HG03103 (cell line): ENCODE results near the gene TNFRSF25.

Experiments
- ATAC-seq: cut with Tn5 transposase; IDR thresholded peaks from one replicate; pipeline ENCODE4 v1.9.1; 2021; ENCODE audit warnings: low read depth; ENCODE audit not compliant: unreplicated experiment

The TNFRSF25 gene

GRCh38 chr1:6466023-6466422, at the start of gene TNFRSF25:
TSS of gene TNFRSF25 (minus strand) at chr1:6466173. CDS start at chr1:6466107, 66 bp downstream.
- ATAC-seq = no peak

- ATAC-seq = no peak
These were observed 49.8 kb upstream of the TNFRSF25 start for GRCh38 chr1:6515771-6516170.

DNA sequence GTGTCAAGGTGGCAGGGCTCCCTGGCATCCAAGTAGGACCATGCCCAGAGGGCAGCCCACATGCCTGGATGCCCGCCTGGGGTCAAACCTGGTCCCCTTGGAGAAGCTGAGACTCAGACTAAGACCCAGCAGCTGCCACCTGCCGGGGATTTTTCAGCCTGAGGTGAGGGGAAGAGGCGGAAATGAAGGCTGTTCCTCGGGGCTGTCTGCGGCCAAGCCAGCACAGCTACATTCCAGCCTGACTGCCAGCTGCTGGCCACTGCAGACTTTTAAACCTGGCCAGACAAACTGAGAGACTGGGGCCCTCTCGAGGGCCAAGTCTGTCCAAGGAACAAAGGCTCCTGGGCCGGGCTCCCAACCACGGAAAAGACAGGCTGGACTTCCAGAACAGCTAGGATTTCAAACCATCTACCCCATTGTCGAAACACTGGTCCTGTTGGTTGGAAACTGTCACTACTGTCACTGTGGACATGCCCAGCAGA, 47.4 kb upstream of the TNFRSF25 start:
- no peak for ATAC-seq

- no peak for ATAC-seq
These were observed 46.9 kb upstream of the TNFRSF25 start for GRCh38 chr1:6512908-6513280.

GRCh38 chr1:6512245-6512907, 46.4 kb upstream of the TNFRSF25 start:
- ATAC-seq = no peak

DNA sequence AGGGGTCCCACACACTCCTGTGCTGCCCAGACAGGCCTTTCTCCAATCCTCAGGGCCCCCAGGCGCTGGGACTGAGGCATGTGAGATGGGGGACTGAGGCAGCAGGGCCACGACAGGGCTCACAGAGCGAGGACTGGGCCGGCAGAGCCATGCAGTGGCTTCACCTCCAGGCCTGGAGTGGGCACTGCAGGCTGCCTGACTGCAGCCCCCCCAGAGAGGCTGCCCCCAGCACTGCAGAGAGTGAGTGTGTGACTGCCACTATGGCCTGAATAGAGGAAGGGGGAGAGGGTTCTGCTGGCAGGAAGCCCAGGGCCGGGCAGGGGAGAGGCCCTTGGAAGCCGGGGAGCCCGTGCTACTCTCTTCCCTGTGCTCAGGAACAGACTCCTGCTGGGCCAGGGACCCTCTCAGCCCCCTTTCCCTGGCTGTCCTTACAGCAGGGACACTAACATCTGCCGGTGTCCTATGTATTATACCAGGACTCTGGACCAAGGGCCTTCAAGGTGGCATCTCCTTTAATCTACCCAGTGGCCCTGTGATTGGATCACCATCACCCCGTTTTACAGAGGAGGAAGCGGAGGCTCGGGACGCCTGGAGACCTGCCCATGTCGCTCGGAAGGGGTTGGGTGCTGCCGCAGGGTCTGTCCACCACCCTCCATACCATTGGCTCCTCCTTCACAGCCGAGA, 45.7 kb upstream of the TNFRSF25 start:
- no peak for ATAC-seq

- no peak for ATAC-seq
These were observed 45.1 kb upstream of the TNFRSF25 start for GRCh38 chr1:6511056-6511455.

DNA sequence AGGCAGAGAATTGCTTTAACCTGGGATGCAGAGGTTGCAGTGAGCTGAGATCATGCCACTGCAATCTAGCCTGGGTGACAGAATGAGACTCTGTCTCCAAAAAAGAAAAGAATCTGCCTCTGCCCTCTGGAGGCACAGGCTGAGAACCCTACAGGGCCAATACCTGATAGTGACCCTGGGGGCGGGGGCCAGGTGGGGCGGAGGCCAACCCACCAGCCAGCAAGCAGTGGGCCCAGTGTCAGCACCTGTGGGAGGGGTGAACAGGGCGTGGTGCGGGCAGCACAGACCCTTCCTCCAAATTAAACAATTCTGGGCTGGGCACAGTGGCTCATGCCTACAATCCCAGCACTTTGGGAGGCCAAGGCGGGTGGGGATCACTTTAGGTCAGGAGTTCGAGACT, 44.5 kb upstream of the TNFRSF25 start:
- ATAC-seq = no peak

DNA sequence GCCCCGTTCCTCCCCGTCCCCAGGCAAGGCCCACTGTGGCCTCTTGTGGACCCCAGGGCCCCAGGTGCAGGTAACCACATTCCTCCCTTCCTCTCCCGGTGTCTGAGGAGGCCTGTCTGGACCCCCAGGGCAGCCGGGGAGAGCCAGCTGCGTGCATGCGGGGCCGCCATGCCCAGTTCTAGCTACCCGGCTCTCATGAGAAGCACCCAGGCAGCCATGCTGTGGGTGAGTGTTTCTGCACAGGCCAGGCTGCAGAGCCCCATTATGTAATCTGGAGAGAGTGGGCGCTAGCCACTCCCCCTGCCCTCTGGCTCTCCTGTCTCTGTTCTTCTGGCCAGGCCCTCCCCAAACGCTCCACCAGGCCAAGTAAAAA, 43.9 kb upstream of the TNFRSF25 start:
- ATAC-seq = no peak

DNA sequence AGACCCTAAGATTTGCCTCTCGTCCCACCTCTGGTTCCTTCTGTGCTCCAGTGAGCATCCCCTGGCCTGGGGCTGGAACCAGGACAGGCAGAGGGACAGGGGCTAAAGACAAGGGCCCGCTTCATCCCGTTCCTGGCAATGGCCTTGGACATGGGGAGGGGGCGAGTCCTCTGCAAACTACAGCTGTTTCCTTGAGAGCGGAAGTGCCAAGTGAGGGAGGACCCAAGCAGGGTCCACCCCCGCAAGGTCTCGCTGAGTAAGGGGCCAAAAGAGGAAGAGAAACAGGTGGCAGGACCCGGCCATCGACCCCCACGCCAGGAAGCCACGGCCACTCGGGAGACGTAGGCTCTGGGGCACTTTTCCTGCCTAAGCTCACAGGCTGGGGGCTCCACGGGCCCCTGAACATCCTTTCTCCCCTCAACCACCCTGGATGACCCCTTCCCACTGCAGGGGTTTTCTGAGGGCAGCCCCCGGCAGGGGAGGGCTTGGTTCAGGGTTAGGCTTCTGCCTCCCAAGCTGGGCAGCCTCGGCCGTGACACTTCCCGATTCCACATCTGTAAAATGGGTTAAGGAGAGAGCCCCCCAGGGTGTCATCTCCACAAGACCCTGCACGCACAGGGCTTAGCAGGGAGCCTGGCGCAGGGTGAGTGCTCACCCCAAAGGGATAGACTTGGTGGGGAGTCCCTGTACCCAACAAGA, 43.4 kb upstream of the TNFRSF25 start:
- ATAC-seq = no peak

DNA sequence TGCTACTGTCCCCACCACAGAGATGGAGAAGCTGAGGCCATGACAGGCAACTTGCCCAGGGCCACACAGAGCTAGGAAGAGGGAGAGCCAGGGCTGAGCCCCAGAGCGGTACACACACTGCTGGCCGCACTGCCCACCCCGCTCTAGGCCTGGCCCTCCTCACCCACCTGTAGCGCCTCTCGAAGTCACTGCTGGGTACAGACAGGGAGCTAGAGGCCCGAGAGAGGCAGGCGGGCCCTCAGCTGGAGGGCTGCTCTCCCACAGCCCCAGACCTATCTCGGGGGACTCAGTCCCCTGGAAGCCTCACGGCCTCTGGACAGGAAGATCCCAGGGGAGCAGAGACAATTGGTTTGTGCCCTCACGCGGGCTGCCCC, 42.8 kb upstream of the TNFRSF25 start:
- no peak for ATAC-seq

- no peak for ATAC-seq
These were observed 42.3 kb upstream of the TNFRSF25 start for GRCh38 chr1:6508154-6508815.

DNA sequence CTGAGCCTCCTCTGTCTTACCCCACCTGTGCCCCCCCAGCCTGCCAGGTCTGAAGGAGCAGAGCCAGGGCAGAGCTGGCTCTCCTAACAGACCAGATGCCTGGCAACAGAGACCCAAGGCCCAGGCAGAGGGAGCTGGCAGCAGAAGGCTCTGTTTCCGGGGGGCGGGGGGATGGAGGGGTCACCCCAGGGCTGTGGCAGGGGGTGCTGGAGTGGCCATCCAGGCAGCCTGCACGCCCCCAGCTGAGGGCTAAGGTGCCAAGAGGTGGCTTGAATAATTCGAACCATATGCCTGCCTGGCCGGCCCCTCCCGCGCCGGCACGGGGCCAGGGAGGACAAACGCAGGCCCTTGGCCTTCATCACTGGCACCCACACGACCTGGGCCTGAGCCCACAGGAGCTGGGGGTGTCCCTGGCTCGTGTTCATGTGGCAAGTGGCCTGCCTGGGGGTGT, 41.5 kb upstream of the TNFRSF25 start:
- no peak for ATAC-seq

- no peak for ATAC-seq
These were observed 41.1 kb upstream of the TNFRSF25 start for GRCh38 chr1:6507037-6507428.

DNA sequence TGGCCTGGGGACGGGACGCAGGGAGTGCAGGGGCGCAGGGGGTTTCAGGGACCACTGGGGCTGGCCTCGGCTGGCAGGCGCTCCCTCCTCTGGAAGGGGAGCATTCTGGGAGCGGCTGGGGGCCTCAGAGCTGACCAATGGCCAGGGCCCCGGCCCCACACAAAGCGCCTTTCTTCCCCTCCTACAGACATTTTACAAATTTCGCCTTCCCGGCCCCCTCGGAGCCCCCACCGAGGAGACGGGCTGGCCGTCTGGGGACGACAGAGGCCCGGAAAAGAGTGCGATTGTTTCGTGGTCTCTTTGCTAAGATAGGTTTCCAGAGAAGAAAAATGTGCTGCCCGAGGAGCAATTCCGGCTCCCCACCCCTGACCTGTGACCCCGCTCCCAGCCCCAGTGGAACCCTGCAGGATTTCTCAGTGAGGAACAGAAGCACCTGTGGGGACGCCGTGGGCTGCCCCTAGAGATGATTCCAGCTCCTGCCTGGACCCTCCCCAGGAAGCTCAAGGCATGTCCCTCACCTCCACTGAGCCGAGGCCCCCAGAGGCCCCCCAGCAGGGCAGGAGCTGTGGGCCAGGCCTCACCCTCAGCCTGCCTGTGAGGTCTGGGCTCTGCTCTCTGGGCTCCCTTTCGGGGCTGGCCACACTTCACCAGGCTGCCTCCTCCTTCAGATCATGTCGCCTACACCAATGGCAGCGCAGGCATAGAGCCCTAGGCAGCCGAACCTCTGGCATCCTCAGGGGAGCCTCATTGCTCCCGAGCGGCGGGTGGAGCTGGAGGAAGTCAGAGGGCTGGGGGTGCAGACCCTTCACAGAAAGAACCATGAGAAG, 40.5 kb upstream of the TNFRSF25 start:
- no peak for ATAC-seq

DNA sequence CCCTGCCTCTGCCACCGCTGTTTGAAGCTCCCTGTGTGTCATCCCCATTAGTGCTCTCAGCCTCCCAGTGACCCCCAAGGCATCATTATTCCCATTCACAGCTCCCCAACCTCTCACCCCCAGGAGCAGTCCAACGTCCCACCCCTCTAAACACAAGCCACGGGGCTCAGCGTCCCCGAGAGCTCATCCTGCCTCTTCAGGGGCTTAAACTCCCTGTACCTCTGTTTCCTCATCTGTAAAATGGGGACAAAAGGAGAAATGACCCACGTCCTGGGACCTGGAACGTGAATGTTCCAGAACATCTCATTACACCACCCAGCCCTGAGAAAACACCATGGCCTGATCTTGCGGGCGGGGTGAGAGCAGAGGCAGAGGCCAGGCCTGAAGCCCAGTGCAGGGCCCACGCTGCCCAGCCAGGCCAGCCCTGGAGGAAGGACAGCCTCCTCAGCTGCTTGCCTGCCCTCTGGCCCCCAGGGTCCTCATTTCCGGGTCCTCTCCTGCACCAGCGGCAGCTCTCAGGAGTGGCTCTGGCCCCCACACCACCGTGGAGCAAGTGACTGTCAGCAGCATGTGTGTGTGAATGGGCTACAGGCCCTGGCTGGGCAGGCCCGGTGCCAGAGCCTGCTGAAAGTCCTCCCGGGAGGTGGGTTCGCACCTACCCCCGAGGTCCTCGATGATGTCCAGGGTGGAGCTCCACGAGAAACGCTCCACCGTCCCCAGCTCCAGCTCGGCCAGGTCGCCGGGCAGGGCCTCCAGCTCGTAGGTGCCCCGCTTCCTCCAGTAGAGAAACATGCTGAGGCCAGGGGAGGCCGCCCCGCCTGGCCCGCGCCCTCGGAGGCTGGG, 39.6 kb upstream of the TNFRSF25 start:
- no peak for ATAC-seq

- no peak for ATAC-seq
These were observed 38.9 kb upstream of the TNFRSF25 start for GRCh38 chr1:6504887-6505286.

- ATAC-seq = no peak
These were observed 38.1 kb upstream of the TNFRSF25 start for GRCh38 chr1:6503884-6504602.
